Right lobe of liver (tissue), 4 donors: ENCODE results near the gene TCF4.

Experiments used
- POLR2A ChIP-seq: fragments of 450-650 bp; IDR thresholded peaks from one replicate; pipeline ENCODE4 v1.6.1; 2017; ENCODE audit warnings: antibody characterized with exemption, mild to moderate bottlenecking
- TF ChIP-seq, protein P1 (sequence below), 4 donors: fragments of 200-600 bp in 3 of 4; fragments of 450-650 bp in 1 of 4; IDR thresholded peaks; one replicate each; pipeline versions ENCODE4 v1.5.1 to v1.8.0; 2016 to 2022; ENCODE audit warnings: antibody characterized with exemption in 4 of 4, mild to moderate bottlenecking in 2 of 4
- donor health status: DM: no; HTN: no; CAD: no.
- donor health status: DM: no; HTN: no; CAD: no.
- donor health status: DM: no; HTN: yes; CAD: no.

DNA sequence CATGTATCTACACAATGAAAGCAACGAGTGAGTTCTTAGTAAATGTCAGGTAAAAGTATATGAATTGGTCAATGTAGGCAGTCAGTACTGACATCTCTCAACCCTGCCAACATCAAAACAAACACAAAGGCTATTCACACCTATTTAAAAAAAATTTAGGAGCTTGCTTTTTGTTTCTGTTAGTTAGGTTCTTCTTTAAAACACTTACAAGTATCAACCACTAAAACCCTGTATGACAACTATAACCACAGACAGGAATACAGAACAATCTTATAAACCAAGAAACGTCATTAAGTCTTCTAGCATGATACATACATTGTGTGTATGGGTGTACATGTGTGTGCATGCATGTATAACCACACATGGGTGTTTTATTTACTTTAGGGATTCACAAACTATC, 131.0 kb downstream of the TCF4 start:
- TF ChIP-seq POLR2A, result no peak
- TF ChIP-seq, protein P1, sequence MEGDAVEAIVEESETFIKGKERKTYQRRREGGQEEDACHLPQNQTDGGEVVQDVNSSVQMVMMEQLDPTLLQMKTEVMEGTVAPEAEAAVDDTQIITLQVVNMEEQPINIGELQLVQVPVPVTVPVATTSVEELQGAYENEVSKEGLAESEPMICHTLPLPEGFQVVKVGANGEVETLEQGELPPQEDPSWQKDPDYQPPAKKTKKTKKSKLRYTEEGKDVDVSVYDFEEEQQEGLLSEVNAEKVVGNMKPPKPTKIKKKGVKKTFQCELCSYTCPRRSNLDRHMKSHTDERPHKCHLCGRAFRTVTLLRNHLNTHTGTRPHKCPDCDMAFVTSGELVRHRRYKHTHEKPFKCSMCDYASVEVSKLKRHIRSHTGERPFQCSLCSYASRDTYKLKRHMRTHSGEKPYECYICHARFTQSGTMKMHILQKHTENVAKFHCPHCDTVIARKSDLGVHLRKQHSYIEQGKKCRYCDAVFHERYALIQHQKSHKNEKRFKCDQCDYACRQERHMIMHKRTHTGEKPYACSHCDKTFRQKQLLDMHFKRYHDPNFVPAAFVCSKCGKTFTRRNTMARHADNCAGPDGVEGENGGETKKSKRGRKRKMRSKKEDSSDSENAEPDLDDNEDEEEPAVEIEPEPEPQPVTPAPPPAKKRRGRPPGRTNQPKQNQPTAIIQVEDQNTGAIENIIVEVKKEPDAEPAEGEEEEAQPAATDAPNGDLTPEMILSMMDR (IDR thresholded peaks at IDR 0.05), result no peak
